Measurements from ENCODE around the gene SLC17A7.

The SLC17A7 gene

DNA sequence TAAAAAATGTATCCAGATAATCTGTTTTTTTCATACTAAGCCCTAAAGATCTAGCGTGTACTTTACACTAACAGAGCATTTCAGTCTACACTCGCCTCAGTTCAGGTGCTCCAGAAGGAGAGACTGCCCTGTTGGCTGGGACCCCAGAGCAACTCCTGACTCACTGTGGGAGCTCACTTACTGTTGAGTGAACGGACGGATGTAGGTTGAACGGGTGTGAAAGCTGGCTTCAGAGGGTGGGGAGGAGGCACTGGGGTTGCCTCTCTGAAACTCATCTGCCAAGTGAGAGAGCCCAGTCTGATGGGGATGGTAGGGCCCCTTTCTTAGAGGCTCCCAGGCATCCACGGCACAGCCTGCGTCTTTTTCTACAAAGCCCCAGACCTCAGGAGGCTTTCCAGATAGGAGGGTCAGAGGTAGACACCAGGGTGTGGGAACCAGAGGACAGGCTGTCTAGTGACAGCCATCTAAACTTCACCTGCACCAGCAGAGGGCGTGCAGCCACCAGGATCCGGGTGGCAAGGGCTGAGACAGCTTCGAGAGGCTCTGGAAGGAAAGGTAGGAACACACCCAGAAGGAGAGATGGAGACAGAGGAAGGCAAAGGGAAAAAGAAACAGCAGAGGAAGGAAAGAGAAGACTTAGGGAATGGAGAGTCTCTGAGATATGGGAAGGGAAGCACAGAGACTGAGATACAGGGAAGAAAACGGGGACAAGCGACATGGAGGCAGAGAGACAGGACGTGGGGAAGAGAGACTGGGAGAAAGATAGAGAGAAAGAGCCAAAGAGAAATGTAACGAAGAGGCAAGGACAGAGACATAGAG lies 49.5 kb downstream of the SLC17A7 start (continued):
- TF ChIP-seq, protein P1, sequence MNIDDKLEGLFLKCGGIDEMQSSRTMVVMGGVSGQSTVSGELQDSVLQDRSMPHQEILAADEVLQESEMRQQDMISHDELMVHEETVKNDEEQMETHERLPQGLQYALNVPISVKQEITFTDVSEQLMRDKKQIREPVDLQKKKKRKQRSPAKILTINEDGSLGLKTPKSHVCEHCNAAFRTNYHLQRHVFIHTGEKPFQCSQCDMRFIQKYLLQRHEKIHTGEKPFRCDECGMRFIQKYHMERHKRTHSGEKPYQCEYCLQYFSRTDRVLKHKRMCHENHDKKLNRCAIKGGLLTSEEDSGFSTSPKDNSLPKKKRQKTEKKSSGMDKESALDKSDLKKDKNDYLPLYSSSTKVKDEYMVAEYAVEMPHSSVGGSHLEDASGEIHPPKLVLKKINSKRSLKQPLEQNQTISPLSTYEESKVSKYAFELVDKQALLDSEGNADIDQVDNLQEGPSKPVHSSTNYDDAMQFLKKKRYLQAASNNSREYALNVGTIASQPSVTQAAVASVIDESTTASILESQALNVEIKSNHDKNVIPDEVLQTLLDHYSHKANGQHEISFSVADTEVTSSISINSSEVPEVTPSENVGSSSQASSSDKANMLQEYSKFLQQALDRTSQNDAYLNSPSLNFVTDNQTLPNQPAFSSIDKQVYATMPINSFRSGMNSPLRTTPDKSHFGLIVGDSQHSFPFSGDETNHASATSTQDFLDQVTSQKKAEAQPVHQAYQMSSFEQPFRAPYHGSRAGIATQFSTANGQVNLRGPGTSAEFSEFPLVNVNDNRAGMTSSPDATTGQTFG (tag by site-specific recombination; IDR thresholded peaks at IDR 0.05; ENCODE audit: borderline replicate concordance), result 0 out of 2 replicates have a peak, but pooled peaks have one; percentile 42
- TF ChIP-seq ZNF394 (tag by site-specific recombination; IDR thresholded peaks at IDR 0.05; ENCODE audit: borderline replicate concordance), result peak; percentile 14; the same call in 1 of the 2 replicates
- TF ChIP-seq, protein P2, sequence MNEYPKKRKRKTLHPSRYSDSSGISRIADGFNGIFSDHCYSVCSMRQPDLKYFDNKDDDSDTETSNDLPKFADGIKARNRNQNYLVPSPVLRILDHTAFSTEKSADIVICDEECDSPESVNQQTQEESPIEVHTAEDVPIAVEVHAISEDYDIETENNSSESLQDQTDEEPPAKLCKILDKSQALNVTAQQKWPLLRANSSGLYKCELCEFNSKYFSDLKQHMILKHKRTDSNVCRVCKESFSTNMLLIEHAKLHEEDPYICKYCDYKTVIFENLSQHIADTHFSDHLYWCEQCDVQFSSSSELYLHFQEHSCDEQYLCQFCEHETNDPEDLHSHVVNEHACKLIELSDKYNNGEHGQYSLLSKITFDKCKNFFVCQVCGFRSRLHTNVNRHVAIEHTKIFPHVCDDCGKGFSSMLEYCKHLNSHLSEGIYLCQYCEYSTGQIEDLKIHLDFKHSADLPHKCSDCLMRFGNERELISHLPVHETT (tag by site-specific recombination; IDR thresholded peaks at IDR 0.05), result no peak
- no peak for TF ChIP-seq ZBTB7A (tag by site-specific recombination; IDR thresholded peaks at IDR 0.05; ENCODE audit: low read depth)
- no peak for TF ChIP-seq ZNF776 (tag by site-specific recombination; IDR thresholded peaks at IDR 0.05; ENCODE audit: borderline replicate concordance)
- peak; percentile 98 for TF ChIP-seq ZNF366 (tag by site-specific recombination; conservative IDR thresholded peaks at IDR 0.05)

DNA sequence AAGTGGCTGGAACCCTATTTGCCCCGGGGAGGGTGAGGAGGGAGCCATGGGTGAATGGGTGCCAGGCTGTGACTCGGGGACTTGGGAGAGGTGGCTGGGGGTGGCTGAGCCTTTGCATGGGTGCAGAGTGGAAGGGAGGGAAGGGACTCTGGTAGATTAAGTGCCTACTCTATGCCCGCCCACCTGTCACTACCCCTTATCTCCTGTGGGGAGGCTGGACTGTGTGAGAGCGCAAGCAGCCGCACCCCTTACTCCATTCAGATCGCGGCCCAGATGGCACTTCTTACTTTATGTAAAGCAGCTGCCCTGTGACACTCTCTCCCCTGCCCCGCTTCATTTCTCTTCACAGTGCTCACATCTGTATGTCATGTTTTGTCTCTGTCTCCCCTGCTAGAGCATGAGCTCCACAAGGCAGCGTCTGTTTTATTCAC lies 50.4 kb downstream of the SLC17A7 start:
- Histone ChIP-seq H3K27ac (ENCODE audit: extremely low read depth, low read depth, low read length) (no peak overlapping the region), H3K36me3 (ENCODE audit: control insufficient read depth in 2 of 2, insufficient read depth in 1 of 2, low read length in 2 of 2) (no peaks in the 10 kb centered on the region), H3K4me3 (ENCODE audit: low read depth, low read length) (no peak overlapping the region), H3K9me3 (ENCODE audit: control insufficient read depth, insufficient read depth, low read depth, low read length) (no peaks in the 10 kb centered on the region), H3K4me1 (ENCODE audit: control insufficient read depth, insufficient read depth, low read length) (no peaks in the 10 kb centered on the region)
- no peak for TF ChIP-seq ZNF530 (tag by site-specific recombination; IDR thresholded peaks at IDR 0.05; ENCODE audit: low read depth)
- TF ChIP-seq EGR2 (tag by site-specific recombination; IDR thresholded peaks at IDR 0.05; ENCODE audit: low read depth), result 0 out of 2 replicates have a peak, but pooled peaks have one; percentile 11
- CTCF ChIA-PET, result interaction anchor here (0.5 to 5.0 kb wide), 30 partner anchors 8 to 701 kb away, joined by 3 to 59 read pairs (median 7); partner anchors contain the start of genes DKKL1, FLT3LG, GFY and PIH1D1
- POLR2A ChIA-PET, result interaction anchor here (0.6 to 1.8 kb wide), 6 partner anchors 12 to 62 kb away, joined by 3 to 9 read pairs (median 4); partner anchors contain the start of genes ALDH16A1 and PIH1D1

DNA sequence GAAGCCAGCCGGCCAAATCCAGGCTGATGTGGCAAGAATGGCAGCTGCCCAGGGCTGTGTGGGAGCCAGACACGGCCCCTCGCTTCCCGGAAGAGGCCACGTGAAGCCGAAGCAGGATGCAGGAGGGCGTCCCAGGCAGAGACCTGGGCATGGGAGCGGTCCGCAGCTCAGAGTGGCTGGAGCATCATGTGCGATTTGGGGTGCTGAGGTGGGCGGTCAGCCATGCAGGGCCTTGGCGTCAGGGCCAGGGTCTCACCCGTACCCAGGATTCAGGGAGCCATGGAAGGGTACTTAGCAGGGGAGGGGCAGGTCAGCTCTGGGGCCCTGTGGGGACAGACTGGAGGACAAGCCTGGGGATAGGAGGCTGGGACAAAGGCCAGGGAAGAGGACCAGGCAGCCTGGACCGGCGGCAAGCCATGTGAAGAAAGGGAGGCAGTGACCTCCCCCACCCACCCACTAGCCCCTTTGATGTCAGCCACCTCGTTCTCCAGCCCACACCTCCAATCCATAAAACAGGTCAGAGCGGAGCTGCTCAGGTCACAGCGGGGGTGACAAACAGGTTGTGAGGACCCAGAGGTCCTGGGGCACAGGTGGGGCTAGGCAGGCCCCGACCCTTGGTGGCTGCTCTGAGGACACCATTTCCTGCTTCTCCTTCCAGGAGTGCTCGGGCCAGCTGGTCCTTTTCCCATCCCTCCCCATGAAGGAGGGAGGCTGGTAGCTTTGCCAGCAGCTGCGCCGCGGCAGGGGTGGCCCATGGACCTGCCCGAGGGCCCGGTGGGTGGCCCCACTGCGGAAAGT lies 51.0 kb downstream of the SLC17A7 start:
- Histone ChIP-seq H3K4me3 (ENCODE audit: low read depth, low read length) (no peak overlapping the region), H3K4me1 (ENCODE audit: control insufficient read depth, insufficient read depth, low read length) (no peaks in the 10 kb centered on the region), H3K27ac (ENCODE audit: extremely low read depth, low read depth, low read length) (no peak overlapping the region), H3K9me3 (ENCODE audit: control insufficient read depth, insufficient read depth, low read depth, low read length) (no peaks in the 10 kb centered on the region), H3K36me3 (ENCODE audit: control insufficient read depth in 2 of 2, insufficient read depth in 1 of 2, low read length in 2 of 2) (no peaks in the 10 kb centered on the region)
- TF ChIP-seq ZNF707 (tag by site-specific recombination; IDR thresholded peaks at IDR 0.05), result no peak
- no peak for TF ChIP-seq ZNF785 (tag by site-specific recombination; IDR thresholded peaks at IDR 0.05)
- peak; percentile 39; the same call in 1 of the 2 replicates for TF ChIP-seq ZFHX2 (tag by site-specific recombination; conservative IDR thresholded peaks at IDR 0.05)
- TF ChIP-seq EGR2 (tag by site-specific recombination; IDR thresholded peaks at IDR 0.05; ENCODE audit: low read depth), result peak; percentile 54
- TF ChIP-seq, protein P3, sequence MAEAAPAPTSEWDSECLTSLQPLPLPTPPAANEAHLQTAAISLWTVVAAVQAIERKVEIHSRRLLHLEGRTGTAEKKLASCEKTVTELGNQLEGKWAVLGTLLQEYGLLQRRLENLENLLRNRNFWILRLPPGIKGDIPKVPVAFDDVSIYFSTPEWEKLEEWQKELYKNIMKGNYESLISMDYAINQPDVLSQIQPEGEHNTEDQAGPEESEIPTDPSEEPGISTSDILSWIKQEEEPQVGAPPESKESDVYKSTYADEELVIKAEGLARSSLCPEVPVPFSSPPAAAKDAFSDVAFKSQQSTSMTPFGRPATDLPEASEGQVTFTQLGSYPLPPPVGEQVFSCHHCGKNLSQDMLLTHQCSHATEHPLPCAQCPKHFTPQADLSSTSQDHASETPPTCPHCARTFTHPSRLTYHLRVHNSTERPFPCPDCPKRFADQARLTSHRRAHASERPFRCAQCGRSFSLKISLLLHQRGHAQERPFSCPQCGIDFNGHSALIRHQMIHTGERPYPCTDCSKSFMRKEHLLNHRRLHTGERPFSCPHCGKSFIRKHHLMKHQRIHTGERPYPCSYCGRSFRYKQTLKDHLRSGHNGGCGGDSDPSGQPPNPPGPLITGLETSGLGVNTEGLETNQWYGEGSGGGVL (tag by site-specific recombination; IDR thresholded peaks at IDR 0.05), result no peak
- peak; percentile 59; the same call in 1 of the 2 replicates for TF ChIP-seq ZNF335 (tag by site-specific recombination; conservative IDR thresholded peaks at IDR 0.05)
- TF ChIP-seq ZNF48 (tag by site-specific recombination; IDR thresholded peaks at IDR 0.05), result no peak
- no peak for TF ChIP-seq ZBTB7A (tag by site-specific recombination; IDR thresholded peaks at IDR 0.05; ENCODE audit: low read depth)
- TF ChIP-seq, protein P4, sequence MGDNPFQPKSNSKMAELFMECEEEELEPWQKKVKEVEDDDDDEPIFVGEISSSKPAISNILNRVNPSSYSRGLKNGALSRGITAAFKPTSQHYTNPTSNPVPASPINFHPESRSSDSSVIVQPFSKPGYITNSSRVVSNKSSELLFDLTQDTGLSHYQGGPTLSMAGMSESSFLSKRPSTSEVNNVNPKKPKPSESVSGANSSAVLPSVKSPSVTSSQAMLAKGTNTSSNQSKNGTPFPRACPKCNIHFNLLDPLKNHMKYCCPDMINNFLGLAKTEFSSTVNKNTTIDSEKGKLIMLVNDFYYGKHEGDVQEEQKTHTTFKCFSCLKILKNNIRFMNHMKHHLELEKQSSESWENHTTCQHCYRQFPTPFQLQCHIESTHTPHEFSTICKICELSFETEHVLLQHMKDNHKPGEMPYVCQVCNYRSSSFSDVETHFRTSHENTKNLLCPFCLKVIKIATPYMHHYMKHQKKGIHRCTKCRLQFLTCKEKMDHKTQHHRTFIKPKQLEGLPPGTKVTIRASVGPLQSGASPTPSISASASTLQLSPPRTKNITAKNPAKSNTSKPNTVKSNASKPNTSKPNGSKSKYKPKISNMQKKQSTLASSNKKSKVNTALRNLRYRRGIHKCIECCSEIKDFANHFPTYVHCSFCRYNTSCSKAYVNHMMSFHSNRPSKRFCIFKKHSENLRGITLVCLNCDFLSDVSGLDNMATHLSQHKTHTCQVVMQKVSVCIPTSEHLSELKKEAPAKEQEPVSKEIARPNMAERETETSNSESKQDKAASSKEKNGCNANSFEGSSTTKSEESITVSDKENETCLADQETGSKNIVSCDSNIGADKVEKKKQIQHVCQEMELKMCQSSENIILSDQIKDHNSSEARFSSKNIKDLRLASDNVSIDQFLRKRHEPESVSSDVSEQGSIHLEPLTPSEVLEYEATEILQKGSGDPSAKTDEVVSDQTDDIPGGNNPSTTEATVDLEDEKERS (tag by site-specific recombination; IDR thresholded peaks at IDR 0.05), result no peak
- TF ChIP-seq ZNF138 (tag by site-specific recombination; IDR thresholded peaks at IDR 0.05; ENCODE audit: borderline replicate concordance), result no peak
- TF ChIP-seq, protein P5, sequence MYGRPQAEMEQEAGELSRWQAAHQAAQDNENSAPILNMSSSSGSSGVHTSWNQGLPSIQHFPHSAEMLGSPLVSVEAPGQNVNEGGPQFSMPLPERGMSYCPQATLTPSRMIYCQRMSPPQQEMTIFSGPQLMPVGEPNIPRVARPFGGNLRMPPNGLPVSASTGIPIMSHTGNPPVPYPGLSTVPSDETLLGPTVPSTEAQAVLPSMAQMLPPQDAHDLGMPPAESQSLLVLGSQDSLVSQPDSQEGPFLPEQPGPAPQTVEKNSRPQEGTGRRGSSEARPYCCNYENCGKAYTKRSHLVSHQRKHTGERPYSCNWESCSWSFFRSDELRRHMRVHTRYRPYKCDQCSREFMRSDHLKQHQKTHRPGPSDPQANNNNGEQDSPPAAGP (tag by site-specific recombination; IDR thresholded peaks at IDR 0.05), result no peak
- no peak for TF ChIP-seq ZNF623 (tag by site-specific recombination; IDR thresholded peaks at IDR 0.05)
- ChIA-PET POLR2A (interaction anchor here (1.4 kb wide), 1 partner anchor 63 kb away, joined by 3 read pairs; the partner anchor contains the start of gene ALDH16A1), CTCF (interaction anchor here (0.6 to 5.0 kb wide), 22 partner anchors 10 to 422 kb away, joined by 3 to 59 read pairs (median 9); partner anchors contain the start of genes DKKL1, GFY, PIH1D1 and SLC17A7)

Data from HEK293 (cell line).